ENCODE data around the gene PRELID3B.

PRELID3B gene

GRCh38 chr20:59048681-59049030, 6.1 kb upstream of the PRELID3B start:
- no peak overlapping the region for H3K27ac ChIP-seq (replicated peaks)
- DNase-seq (ENCODE audit: low read depth in 1 of 2, low spot score in 1 of 2) = no peak
- H3K27me3 ChIP-seq (ENCODE audit: insufficient read depth, poor library complexity, severe bottlenecking) = peaks cover 16% of the 10 kb centered on the region
- TF ChIP-seq POLR2AphosphoS5 (IDR thresholded peaks at IDR 0.05; ENCODE audit: low read depth) (no peak), GABPA (IDR thresholded peaks at IDR 0.05; ENCODE audit: low read depth) (no peak), CTCF (IDR thresholded peaks at IDR 0.05; ENCODE audit: insufficient read depth, low read length) (no peak), REST (IDR thresholded peaks at IDR 0.05; ENCODE audit: insufficient replicate concordance, low read depth) (no peak), SPI1 (IDR thresholded peaks at IDR 0.05; ENCODE audit: borderline replicate concordance, low read depth) (no peak)
- H3K4me3 ChIP-seq (replicated peaks; ENCODE audit: insufficient read depth, low read length) = no peak overlapping the region

- no peak overlapping the region for H3K27ac ChIP-seq (replicated peaks)
- H3K27me3 ChIP-seq (ENCODE audit: insufficient read depth, poor library complexity, severe bottlenecking) = peaks cover 16% of the 10 kb centered on the region
- TF ChIP-seq SPI1 (IDR thresholded peaks at IDR 0.05; ENCODE audit: borderline replicate concordance, low read depth) = no peak
- TF ChIP-seq GABPA (IDR thresholded peaks at IDR 0.05; ENCODE audit: low read depth) = no peak
- no peak for TF ChIP-seq REST (IDR thresholded peaks at IDR 0.05; ENCODE audit: insufficient replicate concordance, low read depth)
- no peak for TF ChIP-seq CTCF (IDR thresholded peaks at IDR 0.05; ENCODE audit: insufficient read depth, low read length)
- TF ChIP-seq POLR2AphosphoS5 (IDR thresholded peaks at IDR 0.05; ENCODE audit: low read depth) = no peak
- DNase-seq (ENCODE audit: low read depth in 1 of 2, low spot score in 1 of 2) = no peak
- no peak overlapping the region for H3K4me3 ChIP-seq (replicated peaks; ENCODE audit: insufficient read depth, low read length)
Observed at GRCh38 chr20:59047938-59048680, 5.5 kb upstream of the PRELID3B start.

- TF ChIP-seq SPI1 (IDR thresholded peaks at IDR 0.05; ENCODE audit: borderline replicate concordance, low read depth) (no peak), GABPA (IDR thresholded peaks at IDR 0.05; ENCODE audit: low read depth) (no peak), REST (IDR thresholded peaks at IDR 0.05; ENCODE audit: insufficient replicate concordance, low read depth) (no peak), POLR2AphosphoS5 (IDR thresholded peaks at IDR 0.05; ENCODE audit: low read depth) (no peak), CTCF (IDR thresholded peaks at IDR 0.05; ENCODE audit: insufficient read depth, low read length) (no peak)
- DNase-seq (ENCODE audit: low read depth in 1 of 2, low spot score in 1 of 2) = no peak
- Histone ChIP-seq H3K27me3 (ENCODE audit: insufficient read depth, poor library complexity, severe bottlenecking) (peaks cover 12% of the 10 kb centered on the region), H3K4me3 (replicated peaks; ENCODE audit: insufficient read depth, low read length) (no peak overlapping the region), H3K27ac (replicated peaks) (no peak overlapping the region)
Observed at GRCh38 chr20:59046862-59047261, 4.3 kb upstream of the PRELID3B start.

All from HL-60 (cell line).